VCaP (cell line): ENCODE measurements around the gene MOV10L1.

Experiments
- H3K27ac ChIP-seq: fragments of 450-650 bp; 2 replicates; pipeline ENCODE4 v1.5.1; 2017
- CTCF ChIP-seq: fragments of 450-650 bp; conservative IDR thresholded peaks from 2 replicates; pipeline ENCODE4 v1.5.1; 2017; ENCODE audit warnings: mild to moderate bottlenecking, moderate library complexity

MOV10L1 gene

DNA sequence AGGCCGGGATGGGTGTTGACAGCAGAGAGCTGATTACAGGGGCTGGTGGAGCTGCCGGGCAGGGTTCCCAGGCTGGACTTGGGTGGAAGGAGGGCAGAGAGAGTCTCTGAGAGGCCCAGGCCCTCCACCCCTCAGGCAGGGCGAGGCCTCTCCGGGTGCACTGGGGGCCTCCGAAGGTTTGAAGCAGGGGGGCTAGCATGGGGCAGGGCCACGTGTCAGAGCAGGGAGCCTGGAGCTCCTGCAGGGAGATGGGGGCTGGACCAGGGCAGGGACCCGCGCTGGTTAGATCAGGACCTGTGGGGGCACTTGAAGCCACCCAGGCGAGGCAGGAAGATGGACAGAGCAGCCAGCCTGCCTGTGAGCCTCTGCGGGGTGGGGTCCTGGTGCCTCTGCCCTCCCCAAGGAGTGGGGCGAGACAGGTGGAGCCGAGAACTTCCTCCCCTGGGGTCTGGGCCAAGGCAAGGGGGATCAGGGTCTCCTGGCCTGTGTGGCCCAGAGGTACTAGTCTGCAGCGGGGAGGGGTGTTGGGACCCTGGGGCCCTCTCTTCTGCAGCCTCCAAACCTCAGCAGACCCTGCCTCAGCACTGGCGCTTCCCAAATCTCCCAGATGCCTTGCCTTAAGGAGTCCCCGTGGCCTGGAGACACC lies 81.6 kb downstream of the MOV10L1 start:
- TF ChIP-seq CTCF: no peak
- H3K27ac ChIP-seq: peak overlapping the region; percentile 58; the same call in 1 of the 2 replicates

GRCh38 chr22:50171965-50172421 lies 82.2 kb downstream of the MOV10L1 start:
- no peak for TF ChIP-seq CTCF
- no peak overlapping the region; the same call in 1 of the 2 replicates for H3K27ac ChIP-seq

DNA sequence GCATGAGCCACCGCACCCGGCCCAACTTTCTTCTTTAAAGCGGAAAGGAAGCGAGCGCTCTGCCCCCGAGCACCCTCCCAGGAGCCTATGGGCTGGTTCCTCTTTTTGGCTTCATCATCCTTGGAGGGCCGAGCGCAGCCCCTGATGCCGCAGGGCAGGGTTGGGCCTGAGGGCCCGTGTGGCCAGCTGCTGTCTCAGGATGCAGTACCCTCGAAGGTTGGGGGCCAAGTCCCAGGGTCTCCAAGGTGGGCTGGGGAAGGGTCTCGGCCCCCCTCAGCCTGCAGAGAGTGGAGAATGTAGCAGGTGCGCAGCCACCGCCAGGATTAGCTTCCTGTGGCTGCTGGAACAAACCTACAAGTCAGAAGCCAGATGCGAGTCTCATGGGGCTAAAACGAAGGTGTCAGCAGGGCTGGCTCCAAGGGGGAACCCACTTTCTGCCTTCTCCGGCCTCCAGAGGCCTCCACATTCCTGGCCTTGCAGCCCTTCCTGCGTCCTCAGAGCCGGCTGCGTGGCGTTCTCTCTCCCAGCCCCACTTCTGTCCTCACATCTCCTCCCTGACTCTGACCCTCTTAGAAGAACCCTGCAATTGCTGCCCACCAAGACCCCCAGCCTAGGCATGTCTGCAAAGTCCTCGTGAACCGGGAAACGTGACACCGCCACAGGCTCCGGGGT lies 83.6 kb downstream of the MOV10L1 start:
- no peak for TF ChIP-seq CTCF

DNA sequence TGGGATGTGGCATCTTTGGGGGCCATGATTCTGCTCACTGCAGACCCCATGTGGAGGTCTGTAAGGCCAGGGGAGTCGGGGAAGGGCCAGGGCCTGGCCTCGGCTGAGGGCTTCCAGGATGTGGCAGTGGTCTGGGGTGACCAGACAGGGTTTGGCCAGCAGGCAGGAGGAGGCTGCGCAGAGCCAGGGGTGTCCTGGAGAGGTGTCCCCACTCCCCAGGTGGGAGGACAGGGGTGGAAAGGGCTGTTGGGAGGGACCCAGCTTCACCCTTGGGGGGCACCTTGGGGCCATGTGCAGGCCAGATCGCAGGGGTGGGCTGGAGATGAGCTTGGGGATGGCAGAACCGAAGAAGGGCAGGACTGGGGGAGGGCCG lies 84.2 kb downstream of the MOV10L1 start:
- H3K27ac ChIP-seq: no peak overlapping the region

More for the DNA sequence above, 83.6 kb downstream of the MOV10L1 start:
- no peak overlapping the region for H3K27ac ChIP-seq

DNA sequence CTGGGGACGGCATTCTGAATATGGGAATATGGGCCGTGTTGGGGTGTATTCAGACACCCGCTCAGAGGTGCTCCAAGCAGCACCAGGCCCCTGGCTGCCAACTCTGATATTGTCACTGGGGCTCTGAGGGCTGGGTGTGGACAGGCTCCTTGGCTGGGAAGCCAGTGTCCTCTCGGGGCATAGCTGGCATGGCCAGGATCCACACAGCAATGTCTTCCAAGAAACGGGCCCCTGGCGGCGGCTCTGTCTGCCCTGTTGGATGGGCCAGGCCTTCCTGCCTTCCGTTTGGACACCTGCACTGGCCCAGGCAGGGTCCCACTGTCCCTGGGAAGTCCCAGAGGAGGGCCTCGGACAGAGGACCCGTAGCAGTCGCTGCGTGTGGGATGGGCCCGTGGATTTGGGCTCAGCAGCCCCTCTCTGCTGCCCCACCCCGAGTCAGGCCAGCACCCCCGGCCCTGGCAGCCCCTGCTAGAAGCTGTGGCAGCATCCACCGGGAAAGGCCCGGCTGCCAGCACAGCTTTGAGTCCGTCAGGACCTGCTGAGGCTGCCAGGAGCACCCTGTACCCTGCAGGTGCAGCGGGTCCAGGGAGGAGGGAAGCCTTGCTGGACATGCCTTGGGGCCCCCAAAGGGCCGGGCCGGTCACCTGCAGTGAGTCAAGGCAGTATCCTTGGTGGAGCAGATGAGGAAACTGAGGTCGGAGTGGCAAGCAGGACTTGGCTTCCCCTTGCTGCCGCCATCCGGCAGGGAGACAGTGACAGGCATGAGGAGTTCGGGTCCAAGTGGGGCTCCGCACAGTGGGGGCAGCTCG lies 84.8 kb downstream of the MOV10L1 start:
- TF ChIP-seq CTCF: no peak

More for the DNA sequence above, 84.2 kb downstream of the MOV10L1 start:
- no peak for TF ChIP-seq CTCF

GRCh38 chr22:50175191-50175461 lies 85.3 kb downstream of the MOV10L1 start:
- H3K27ac ChIP-seq: no peak overlapping the region
- no peak for TF ChIP-seq CTCF

More for the DNA sequence above, 84.8 kb downstream of the MOV10L1 start:
- no peak overlapping the region for H3K27ac ChIP-seq
